ENCODE measurements around the gene ADARB1. TPM values are rescaled to one million over a fixed set of nuclear protein-coding genes. Genes with fewer than 3 reads are reported as not detected.

ADARB1 gene
- total RNA-seq, 1 experiment from 2014 or later, result 31.9 TPM

- TF ChIP-seq CTCF (conservative IDR thresholded peaks at IDR 0.05; ENCODE audit: low read depth, low read length) (no peak), EZH2 (IDR thresholded peaks at IDR 0.05; ENCODE audit: borderline replicate concordance, low read depth, low read length, poor library complexity, severe bottlenecking) (no peak)
- Histone ChIP-seq H3K4me3 (ENCODE audit: low read depth, low read length, poor library complexity, severe bottlenecking) (no peak overlapping the region), H3K27me3 (replicated peaks; ENCODE audit: insufficient read depth, low read depth, low read length, poor library complexity) (no peaks in the 10 kb centered on the region), H3K9me3 (ENCODE audit: low read depth, low read length, poor library complexity, severe bottlenecking) (no peaks in the 10 kb centered on the region), H3K27ac (ENCODE audit: low read depth, low read length, poor library complexity, severe bottlenecking) (no peak overlapping the region), H3K36me3 (ENCODE audit: insufficient read depth, low read length, poor library complexity, severe bottlenecking) (no peaks in the 10 kb centered on the region), H3K4me1 (ENCODE audit: insufficient read depth, low read length, poor library complexity, severe bottlenecking) (peaks cover 6% of the 10 kb centered on the region)
- DNase-seq (ENCODE audit: low spot score), result no peak
- CTCF ChIA-PET, result no interaction called here
- intact Hi-C loops (cut with micrococcal nuclease; ENCODE audit: unreplicated experiment), result loop anchor here (10.0 kb wide), 1 partner anchor 678 kb away; no protein-coding TSS in a partner anchor
- POLR2A ChIA-PET (ENCODE audit: low non-redundant PET), result no interaction called here
- BruUV-seq (replicated peaks), result no TSS peak
Observed at GRCh38 chr21:45146306-45146705, 71.9 kb downstream of the ADARB1 start.

GRCh38 chr21:45146801-45147200, 72.4 kb downstream of the ADARB1 start:
- H3K4me1 ChIP-seq (ENCODE audit: insufficient read depth, low read length, poor library complexity, severe bottlenecking), result peaks cover 10% of the 10 kb centered on the region
- no peaks in the 10 kb centered on the region for H3K9me3 ChIP-seq (ENCODE audit: low read depth, low read length, poor library complexity, severe bottlenecking)
- intact Hi-C loops (cut with micrococcal nuclease; ENCODE audit: unreplicated experiment), result loop anchor here (10.0 kb wide), 1 partner anchor 678 kb away; no protein-coding TSS in a partner anchor
- TF ChIP-seq CTCF (conservative IDR thresholded peaks at IDR 0.05; ENCODE audit: low read depth, low read length) (no peak), EZH2 (IDR thresholded peaks at IDR 0.05; ENCODE audit: borderline replicate concordance, low read depth, low read length, poor library complexity, severe bottlenecking) (no peak)
- DNase-seq (ENCODE audit: low spot score), result no peak
- H3K36me3 ChIP-seq (ENCODE audit: insufficient read depth, low read length, poor library complexity, severe bottlenecking), result no peaks in the 10 kb centered on the region
- no peak overlapping the region for H3K27ac ChIP-seq (ENCODE audit: low read depth, low read length, poor library complexity, severe bottlenecking)
- ChIA-PET CTCF (no interaction called here), POLR2A (ENCODE audit: low non-redundant PET) (no interaction called here)
- H3K4me3 ChIP-seq (ENCODE audit: low read depth, low read length, poor library complexity, severe bottlenecking), result no peak overlapping the region
- no peaks in the 10 kb centered on the region for H3K27me3 ChIP-seq (replicated peaks; ENCODE audit: insufficient read depth, low read depth, low read length, poor library complexity)
- no TSS peak for BruUV-seq (replicated peaks)

GRCh38 chr21:45147473-45148315, 73.3 kb downstream of the ADARB1 start:
- Histone ChIP-seq H3K27ac (ENCODE audit: low read depth, low read length, poor library complexity, severe bottlenecking) (no peak overlapping the region), H3K4me3 (ENCODE audit: low read depth, low read length, poor library complexity, severe bottlenecking) (no peak overlapping the region), H3K4me1 (ENCODE audit: insufficient read depth, low read length, poor library complexity, severe bottlenecking) (peaks cover 19% of the 10 kb centered on the region), H3K36me3 (ENCODE audit: insufficient read depth, low read length, poor library complexity, severe bottlenecking) (no peaks in the 10 kb centered on the region), H3K9me3 (ENCODE audit: low read depth, low read length, poor library complexity, severe bottlenecking) (no peaks in the 10 kb centered on the region), H3K27me3 (replicated peaks; ENCODE audit: insufficient read depth, low read depth, low read length, poor library complexity) (no peaks in the 10 kb centered on the region)
- TF ChIP-seq EZH2 (IDR thresholded peaks at IDR 0.05; ENCODE audit: borderline replicate concordance, low read depth, low read length, poor library complexity, severe bottlenecking) (no peak), CTCF (conservative IDR thresholded peaks at IDR 0.05; ENCODE audit: low read depth, low read length) (no peak)
- no peak for DNase-seq (ENCODE audit: low spot score)
- BruUV-seq (replicated peaks), result no TSS peak
- intact Hi-C loops (cut with micrococcal nuclease; ENCODE audit: unreplicated experiment), result loop anchor here (10.0 kb wide), 1 partner anchor 677 kb away; no protein-coding TSS in a partner anchor
- ChIA-PET CTCF (interaction anchor here (1.1 kb wide), 1 partner anchor 9 kb away, joined by 3 read pairs; no protein-coding TSS in a partner anchor), POLR2A (ENCODE audit: low non-redundant PET) (no interaction called here)
